ENCODE measurements around the gene RPS15.

DNA sequence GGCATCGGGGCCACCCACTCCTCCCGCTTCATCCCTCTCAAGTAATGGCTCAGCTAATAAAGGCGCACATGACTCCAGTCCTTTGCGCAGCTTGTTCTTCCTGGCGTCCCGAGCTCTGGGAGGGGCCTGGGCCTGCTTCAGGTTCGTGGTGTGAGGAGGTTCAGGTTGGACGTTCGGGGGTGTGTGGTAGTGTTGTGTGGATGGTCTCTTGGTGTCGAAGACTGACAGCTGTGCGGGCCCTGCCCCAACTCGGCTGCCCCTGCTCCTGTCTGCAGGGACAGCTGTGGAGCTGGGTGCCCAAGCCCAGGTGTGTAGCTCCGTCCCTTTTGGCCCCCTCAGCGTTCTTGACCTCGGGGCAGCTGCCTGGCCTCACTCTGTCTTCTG, 2.2 kb downstream of the RPS15 start:
- TF ChIP-seq CTCF (IDR thresholded peaks at IDR 0.05; ENCODE audit: low read depth, low read length) (no peak), EZH2phosphoT487 (IDR thresholded peaks at IDR 0.05; ENCODE audit: low read depth) (no peak)
